K562 (cell line): ENCODE data around the gene SAMD9. TPM values are rescaled to one million over a fixed set of nuclear protein-coding genes. Genes with fewer than 3 reads are reported as not detected.

Experiments used
- BACH1 ChIP-seq: fragments of 200-800 bp; sonication (Bioruptor generic); IDR thresholded peaks from 2 replicates; pipeline ENCODE4 v1.6.1; 2016; ENCODE audit warnings: missing genetic modification characterization, missing compliant biosample characterization
- CHD4 ChIP-seq: fragments of 200-600 bp; sonication (generic); IDR thresholded peaks from 3 replicates; pipeline ENCODE4 v1.6.1; 2012; ENCODE audit warnings: low read depth, mild to moderate bottlenecking, mixed read lengths, low read length, inconsistent platforms; ENCODE audit not compliant: insufficient read depth, insufficient replicate concordance, poor library complexity, severe bottlenecking
- CREB1 ChIP-seq, 2 experiments: sonication (generic) in 1 of 2; formaldehyde crosslinking in 1 of 2; IDR thresholded peaks; 2 replicates each; pipeline versions ENCODE4 v1.6.1 to v1.8.0; 2012 to 2022; ENCODE audit warnings: inconsistent platforms in 1 of 2, mild to moderate bottlenecking in 1 of 2, missing genetic modification reagents in 1 of 2, moderate library complexity in 1 of 2
- CTBP1 ChIP-seq: fragments of 450-650 bp; IDR thresholded peaks from 2 replicates; pipeline ENCODE4 v1.6.1; 2016; ENCODE audit warnings: borderline replicate concordance
- FUS ChIP-seq: fragments of 200-400 bp; formaldehyde crosslinking; optimal IDR thresholded peaks from 2 replicates; pipeline ENCODE3; 2017; ENCODE audit warnings: low read depth, low read length
- GATA2 ChIP-seq: sonication (generic); formaldehyde crosslinking; IDR thresholded peaks from 2 replicates; pipeline ENCODE4 v1.4.0; 2020; ENCODE audit warnings: mild to moderate bottlenecking, missing genetic modification reagents
- GATAD2A ChIP-seq: fragments of 450-650 bp; IDR thresholded peaks from 2 replicates; pipeline ENCODE4 v1.6.1; 2017
- HEY1 ChIP-seq: fragments of 250-450 bp; sonication (Bioruptor Pico); IDR thresholded peaks from 2 replicates; pipeline ENCODE4 v1.5.0; 2020; ENCODE audit warnings: mild to moderate bottlenecking, moderate library complexity, borderline replicate concordance
- KDM2B ChIP-seq: fragments of 250-450 bp; sonication (Bioruptor Pico); IDR thresholded peaks from 2 replicates; pipeline ENCODE4 v1.8.0; 2021; ENCODE audit warnings: mild to moderate bottlenecking, moderate library complexity
- L3MBTL2 ChIP-seq: fragments of 450-650 bp; IDR thresholded peaks from 2 replicates; pipeline ENCODE4 v1.6.1; 2016; ENCODE audit warnings: mild to moderate bottlenecking, moderate library complexity
- MXI1 ChIP-seq: IDR thresholded peaks from 2 replicates; pipeline ENCODE4 v1.6.1; 2011; ENCODE audit warnings: low read depth, mild to moderate bottlenecking, improper control_type of control experiment, low read length
- NR2C1 ChIP-seq, 2 experiments: fragments of 450-650 bp; IDR thresholded peaks; 2 replicates each; pipeline ENCODE4 v1.6.1; 2017; ENCODE audit warnings: mild to moderate bottlenecking in 2 of 2, antibody characterized with exemption in 1 of 2, inconsistent platforms in 1 of 2, missing compliant biosample characterization in 1 of 2, missing genetic modification characterization in 1 of 2
- NR2F6 ChIP-seq: fragments of 450-650 bp; formaldehyde crosslinking; IDR thresholded peaks from 2 replicates; pipeline ENCODE4 v1.4.0; 2020; ENCODE audit warnings: mild to moderate bottlenecking
- PHB2 ChIP-seq: fragments of 450-650 bp; IDR thresholded peaks from 2 replicates; pipeline ENCODE4 v1.6.1; 2017; ENCODE audit warnings: low read depth
- RBM25 ChIP-seq: fragments of 200-400 bp; formaldehyde crosslinking; IDR thresholded peaks from 2 replicates; pipeline ENCODE4 v1.6.1; 2018; ENCODE audit warnings: low read length, low read depth, moderate library complexity; ENCODE audit not compliant: severe bottlenecking
- SMARCA5 ChIP-seq: fragments of 450-650 bp; IDR thresholded peaks from 2 replicates; pipeline ENCODE4 v1.6.1; 2016
- SMARCB1 ChIP-seq: IDR thresholded peaks from 2 replicates; pipeline ENCODE4 v1.6.1; 2011; ENCODE audit warnings: improper control_type of control experiment, low read depth; ENCODE audit not compliant: insufficient read length
- SNRNP70 ChIP-seq: fragments of 200-400 bp; formaldehyde crosslinking; optimal IDR thresholded peaks from 2 replicates; pipeline ENCODE3; 2017; ENCODE audit warnings: low read depth, low read length
- ZC3H4 ChIP-seq: sonication (generic); formaldehyde crosslinking; IDR thresholded peaks from 2 replicates; pipeline ENCODE4 v1.9.0; 2021; ENCODE audit warnings: missing genetic modification reagents, borderline replicate concordance
- ZKSCAN1 ChIP-seq: fragments of 150-350 bp; IDR thresholded peaks from 2 replicates; pipeline ENCODE4 v1.6.1; 2016; ENCODE audit warnings: low read depth, low read length
- ZKSCAN8 ChIP-seq: fragments of 200-800 bp; sonication (Bioruptor generic); IDR thresholded peaks from 2 replicates; pipeline ENCODE4 v1.6.1; 2016; ENCODE audit warnings: missing genetic modification characterization, missing compliant biosample characterization
- ZNF224 ChIP-seq: sonication (generic); formaldehyde crosslinking; IDR thresholded peaks from 2 replicates; pipeline ENCODE4 v1.8.0; 2022; ENCODE audit warnings: mild to moderate bottlenecking, missing genetic modification reagents
- ZNF263 ChIP-seq: sonication (generic); formaldehyde crosslinking; IDR thresholded peaks from 2 replicates; pipeline ENCODE4 v1.8.0; 2022; ENCODE audit warnings: mild to moderate bottlenecking, missing genetic modification reagents, borderline replicate concordance
- ZNF274 ChIP-seq: IDR thresholded peaks from 2 replicates; pipeline ENCODE4 v1.6.1; 2011; ENCODE audit warnings: low read depth, mild to moderate bottlenecking, low read length, moderate library complexity, borderline replicate concordance
- ZSCAN32 ChIP-seq: fragments of 450-650 bp; formaldehyde crosslinking; IDR thresholded peaks from 2 replicates; pipeline ENCODE4 v1.4.0; 2020; ENCODE audit warnings: mild to moderate bottlenecking, moderate library complexity
- polyA plus RNA-seq, 8 experiments: library from polyadenylated mRNA; depleted of rRNA in 4 of 8; stranded (reverse) in 5 of 8; unstranded in 3 of 8; fragments of >200 nt; fragmentation: Nextera tagmentation in 2 of 8; fragmentation: Illumina TruSeq in 1 of 8; extraction: Ambion mirVana in 2 of 8; extraction: Trizol in 1 of 8; gene quantifications; 2 replicates each; pipeline versions ENCODE4 v1.2.1 to v1.2.3, GENCODE V29; 2011 to 2014; ENCODE audit warnings: inconsistent platforms in 1 of 8, missing spikeins in 1 of 8
- total RNA-seq, 7 experiments: library from RNA; depleted of rRNA in 6 of 7; stranded (reverse); fragments of >200 nt in 6 of 7; fragmentation: Illumina TruSeq in 2 of 7; extraction: Trizol in 2 of 7; gene quantifications; 2 replicates each; pipeline versions ENCODE4 v1.2.1 to v1.2.3, GENCODE V29; 2011 to 2021; ENCODE audit warnings: low replicate concordance in 1 of 7
- TF ChIP-seq, protein P1 (sequence below): fragments of 150-350 bp; conservative IDR thresholded peaks from 2 replicates; pipeline ENCODE4 v1.6.1; 2014; ENCODE audit warnings: low read length
- TF ChIP-seq, protein P2 (sequence below): fragments of 450-650 bp; formaldehyde crosslinking; IDR thresholded peaks from 2 replicates; pipeline ENCODE4 v1.4.0; 2020; ENCODE audit warnings: mild to moderate bottlenecking, moderate library complexity

The SAMD9 gene
- total and polyA plus RNA-seq, 9 of the 15 experiments (the other 6 are each of a cell fraction or from before 2014, with no cell fraction given): 1.0 to 4.0 (median 1.9) TPM

DNA sequence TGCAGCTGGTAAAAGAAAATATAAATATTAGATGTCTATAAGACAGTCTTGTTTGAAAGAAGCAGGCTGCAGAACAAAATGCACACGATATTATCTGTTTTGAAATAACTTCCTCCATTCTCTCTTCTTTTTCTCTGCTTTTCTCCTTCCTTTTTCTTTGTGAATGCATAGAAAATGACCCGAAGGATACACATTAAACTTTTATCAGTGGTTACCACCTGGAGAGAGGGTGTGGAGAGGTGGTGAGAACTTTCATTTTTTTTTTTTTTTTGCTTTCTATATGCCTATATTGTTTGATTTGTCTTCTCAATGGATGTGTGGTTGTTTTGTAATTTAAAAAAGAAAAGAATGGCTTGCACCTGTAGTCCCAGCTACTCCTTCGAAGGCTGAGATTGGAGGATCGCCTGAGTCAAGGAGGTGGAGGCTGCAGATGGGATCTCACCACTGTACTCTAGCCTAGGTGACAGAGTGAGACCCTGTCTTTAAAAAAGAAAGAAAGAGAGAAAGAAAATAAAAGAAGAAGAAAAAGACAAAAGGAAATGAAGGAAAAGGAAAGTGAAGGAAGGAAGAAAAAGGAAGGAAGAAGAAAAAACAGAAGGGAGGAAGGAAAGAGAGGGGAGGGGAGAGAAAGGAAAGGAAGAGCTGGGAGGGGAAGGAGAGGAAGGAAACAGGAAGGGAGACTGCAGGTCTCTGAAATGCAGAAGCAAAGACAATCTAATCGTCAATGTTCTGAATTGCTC, 64.4 kb downstream of the SAMD9 start (continued):
- TF ChIP-seq ZNF274: no peak
- no peak for TF ChIP-seq ZSCAN32
- TF ChIP-seq SMARCA5: peak; percentile 60; the same call in 1 of the 2 replicates
- TF ChIP-seq, protein P1, sequence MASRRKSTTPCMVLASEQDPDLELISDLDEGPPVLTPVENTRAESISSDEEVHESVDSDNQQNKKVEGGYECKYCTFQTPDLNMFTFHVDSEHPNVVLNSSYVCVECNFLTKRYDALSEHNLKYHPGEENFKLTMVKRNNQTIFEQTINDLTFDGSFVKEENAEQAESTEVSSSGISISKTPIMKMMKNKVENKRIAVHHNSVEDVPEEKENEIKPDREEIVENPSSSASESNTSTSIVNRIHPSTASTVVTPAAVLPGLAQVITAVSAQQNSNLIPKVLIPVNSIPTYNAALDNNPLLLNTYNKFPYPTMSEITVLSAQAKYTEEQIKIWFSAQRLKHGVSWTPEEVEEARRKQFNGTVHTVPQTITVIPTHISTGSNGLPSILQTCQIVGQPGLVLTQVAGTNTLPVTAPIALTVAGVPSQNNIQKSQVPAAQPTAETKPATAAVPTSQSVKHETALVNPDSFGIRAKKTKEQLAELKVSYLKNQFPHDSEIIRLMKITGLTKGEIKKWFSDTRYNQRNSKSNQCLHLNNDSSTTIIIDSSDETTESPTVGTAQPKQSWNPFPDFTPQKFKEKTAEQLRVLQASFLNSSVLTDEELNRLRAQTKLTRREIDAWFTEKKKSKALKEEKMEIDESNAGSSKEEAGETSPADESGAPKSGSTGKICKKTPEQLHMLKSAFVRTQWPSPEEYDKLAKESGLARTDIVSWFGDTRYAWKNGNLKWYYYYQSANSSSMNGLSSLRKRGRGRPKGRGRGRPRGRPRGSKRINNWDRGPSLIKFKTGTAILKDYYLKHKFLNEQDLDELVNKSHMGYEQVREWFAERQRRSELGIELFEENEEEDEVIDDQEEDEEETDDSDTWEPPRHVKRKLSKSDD: no peak
- TF ChIP-seq ZNF224 (CRISPR knock-in tag): no peak
- TF ChIP-seq, protein P2, sequence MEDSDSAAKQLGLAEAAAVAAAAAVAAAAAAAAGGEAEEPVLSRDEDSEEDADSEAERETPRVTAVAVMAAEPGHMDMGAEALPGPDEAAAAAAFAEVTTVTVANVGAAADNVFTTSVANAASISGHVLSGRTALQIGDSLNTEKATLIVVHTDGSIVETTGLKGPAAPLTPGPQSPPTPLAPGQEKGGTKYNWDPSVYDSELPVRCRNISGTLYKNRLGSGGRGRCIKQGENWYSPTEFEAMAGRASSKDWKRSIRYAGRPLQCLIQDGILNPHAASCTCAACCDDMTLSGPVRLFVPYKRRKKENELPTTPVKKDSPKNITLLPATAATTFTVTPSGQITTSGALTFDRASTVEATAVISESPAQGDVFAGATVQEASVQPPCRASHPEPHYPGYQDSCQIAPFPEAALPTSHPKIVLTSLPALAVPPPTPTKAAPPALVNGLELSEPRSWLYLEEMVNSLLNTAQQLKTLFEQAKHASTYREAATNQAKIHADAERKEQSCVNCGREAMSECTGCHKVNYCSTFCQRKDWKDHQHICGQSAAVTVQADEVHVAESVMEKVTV: no peak
- TF ChIP-seq HEY1: no peak
- TF ChIP-seq MXI1: no peak
- no peak for TF ChIP-seq GATA2
- no peak for TF ChIP-seq ZNF263
- TF ChIP-seq NR2C1 (IDR thresholded peaks at IDR 0.05): no peak; the same call in 1 of the 2 replicates
- TF ChIP-seq NR2C1 (tag; IDR thresholded peaks at IDR 0.05): no peak
- peak; percentile 35 for TF ChIP-seq SMARCB1
- no peak for TF ChIP-seq FUS
- TF ChIP-seq L3MBTL2: no peak
- TF ChIP-seq NR2F6: no peak
- TF ChIP-seq ZKSCAN8 (CRISPR knock-in tag): no peak
- TF ChIP-seq CREB1 (IDR thresholded peaks at IDR 0.05): no peak
- no peak for TF ChIP-seq CREB1 (CRISPR knock-in tag; IDR thresholded peaks at IDR 0.05)
- TF ChIP-seq RBM25: no peak
- no peak for TF ChIP-seq CTBP1
- no peak for TF ChIP-seq SNRNP70
- TF ChIP-seq BACH1 (tag): no peak
- no peak for TF ChIP-seq KDM2B
- no peak for TF ChIP-seq ZC3H4 (CRISPR knock-in tag)
- no peak for TF ChIP-seq ZKSCAN1
- no peak; the same call in 1 of the 2 replicates for TF ChIP-seq GATAD2A
- TF ChIP-seq CHD4: no peak
- TF ChIP-seq PHB2: peak; percentile 58; the same call in 1 of the 2 replicates
